Activated CD4-positive, alpha-beta T cell treated with anti-CD3 and anti-CD28 coated beads, Interleukin-2, amount 10 ng/mL, durations not matched to agents 7 days and 5 days (primary cell): Measurements from ENCODE around the gene METTL13. TPM values are rescaled to one million over a fixed set of nuclear protein-coding genes. Genes with fewer than 3 reads are reported as not detected.
"Not testable (repeated sequence)": the region's sequence is repeated elsewhere in the genome, so short reads cannot be mapped to it uniquely, and the experiment has no call there.

Experiments used
- CTCF ChIA-PET: fragments of 350-600 bp; sonication (Branson Sonifier 250); formaldehyde crosslinking; loops from one replicate; lab custom pipeline; 2021; ENCODE audit warnings: antibody characterized with exemption; lab: Charles Lee
- POLR2A ChIA-PET: fragments of 350-600 bp; sonication (Branson Sonifier 250); formaldehyde crosslinking; loops from one replicate; lab custom pipeline; 2021; ENCODE audit warnings: antibody characterized with exemption; lab: Charles Lee
- DNase-seq: peaks from one replicate; pipeline ENCODE4 v3.0.0-alpha.2; 2020
- H3K27ac Mint-ChIP-seq: one replicate; pipeline ENCODE4 v1.8.0; 2021; ENCODE audit warnings: mild to moderate bottlenecking, moderate library complexity, mixed read lengths
- H3K27me3 Mint-ChIP-seq: one replicate; pipeline ENCODE4 v1.8.0; 2021; ENCODE audit warnings: mixed read lengths
- H3K36me3 Mint-ChIP-seq: one replicate; pipeline ENCODE4 v1.8.0; 2021; ENCODE audit warnings: low read depth, mixed read lengths
- H3K4me1 Mint-ChIP-seq: one replicate; pipeline ENCODE4 v1.8.0; 2021; ENCODE audit warnings: mixed read lengths
- H3K4me3 Mint-ChIP-seq: one replicate; pipeline ENCODE4 v1.8.0; 2021; ENCODE audit warnings: mild to moderate bottlenecking, moderate library complexity, mixed read lengths
- H3K9me3 Mint-ChIP-seq: one replicate; pipeline ENCODE4 v1.8.0; 2021; ENCODE audit warnings: mixed read lengths
- total RNA-seq, 2 experiments: library from RNA; stranded (reverse); gene quantifications; one replicate each; pipeline ENCODE4 v1.2.3, GENCODE V29; 2021

METTL13 gene
- total RNA-seq, 2 experiments from 2014 or later, result 40.0 to 40.5 TPM

DNA sequence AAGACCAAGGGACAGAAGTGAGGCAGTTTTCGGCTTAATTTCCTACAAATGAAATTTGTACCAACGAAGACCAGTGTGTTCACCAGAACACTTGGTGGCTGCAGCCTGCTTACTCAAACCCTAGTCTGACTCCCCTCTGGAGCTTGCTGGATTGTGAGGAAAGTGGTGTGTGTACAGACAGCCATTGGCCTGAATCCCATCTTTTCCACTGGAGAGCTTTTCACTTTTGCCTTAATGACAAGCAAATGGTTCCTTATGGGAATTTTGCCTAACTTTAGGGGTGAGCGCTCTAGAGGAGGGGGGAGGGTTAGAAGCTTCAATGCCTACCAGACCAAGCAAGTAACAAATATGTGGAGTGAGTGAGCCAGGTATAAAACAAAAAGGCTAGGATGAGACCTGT, 17.3 kb downstream of the METTL13 start:
- H3K27ac Mint-ChIP-seq, result no peak overlapping the region
- CTCF ChIA-PET, result interaction anchor here (1.0 kb wide), 1 partner anchor 16 kb away, joined by 3 read pairs; no protein-coding TSS in a partner anchor
- peaks cover 40% of the 10 kb centered on the region for H3K36me3 Mint-ChIP-seq
- no peak overlapping the region for H3K4me3 Mint-ChIP-seq
- POLR2A ChIA-PET, result no interaction called here
- DNase-seq, result no peak
- H3K4me1 Mint-ChIP-seq, result peaks cover 14% of the 10 kb centered on the region
- peaks cover 2% of the 10 kb centered on the region for H3K9me3 Mint-ChIP-seq
- H3K27me3 Mint-ChIP-seq, result no peaks in the 10 kb centered on the region

DNA sequence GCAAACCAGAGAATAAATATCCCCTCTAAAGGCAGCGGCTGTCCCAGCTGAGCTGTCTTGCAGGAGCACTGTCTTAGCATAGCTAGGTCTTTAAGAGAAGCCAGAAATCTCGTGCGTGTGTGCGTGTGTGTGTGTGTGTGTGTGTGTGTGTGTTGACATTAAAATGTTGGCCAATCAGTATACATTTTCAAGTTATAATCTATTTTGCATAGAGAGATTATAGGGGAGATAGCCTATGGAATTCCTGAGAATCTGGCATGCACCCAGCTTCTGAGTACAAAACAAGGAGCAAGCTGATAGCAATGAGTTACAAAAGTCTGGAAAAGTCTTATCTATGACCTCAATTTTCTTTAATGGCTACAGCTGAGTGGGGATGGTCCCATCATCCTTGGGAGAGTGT, 17.7 kb downstream of the METTL13 start:
- Mint-ChIP-seq H3K4me1 (peaks cover 10% of the 10 kb centered on the region), H3K9me3 (no peaks in the 10 kb centered on the region), H3K36me3 (peaks cover 36% of the 10 kb centered on the region), H3K27ac (no peak overlapping the region), H3K27me3 (no peaks in the 10 kb centered on the region), H3K4me3 (no peak overlapping the region)
- no peak for DNase-seq
- CTCF ChIA-PET, result interaction anchor here (0.7 to 3.0 kb wide), 4 partner anchors 11 to 60 kb away, joined by 3 to 15 read pairs (median 4); no protein-coding TSS in a partner anchor
- POLR2A ChIA-PET, result no interaction called here

DNA sequence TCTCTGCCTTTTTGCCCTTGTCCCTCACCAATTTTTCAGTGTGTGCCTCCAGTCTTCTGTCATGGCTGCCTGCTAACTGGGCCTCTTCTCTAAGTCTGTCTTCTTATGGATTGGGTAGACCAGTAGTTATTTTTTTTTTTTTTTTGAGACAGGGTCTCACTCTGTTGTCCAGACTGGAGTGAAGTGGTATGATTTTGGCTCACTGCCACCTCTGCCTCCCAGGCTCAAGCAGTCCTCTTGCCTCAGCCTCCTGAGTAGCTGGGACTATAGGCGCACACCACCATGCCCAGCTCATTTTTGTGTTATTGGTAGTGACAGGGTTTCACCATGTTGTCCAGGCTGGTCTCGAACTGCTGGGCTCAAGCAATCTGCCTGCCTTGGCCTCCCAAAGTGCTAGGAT, 18.2 kb downstream of the METTL13 start:
- H3K9me3 Mint-ChIP-seq, H3K4me1 Mint-ChIP-seq, H3K4me3 Mint-ChIP-seq, POLR2A ChIA-PET, H3K27me3 Mint-ChIP-seq, DNase-seq: not testable (repeated sequence)
- CTCF ChIA-PET, result interaction anchor here (0.7 to 3.0 kb wide), 7 partner anchors 11 to 186 kb away, joined by 3 to 15 read pairs (median 5); partner anchors contain the start of gene DNM3
- Mint-ChIP-seq H3K36me3 (peaks cover 31% of the 10 kb centered on the region), H3K27ac (peak overlapping the region; percentile 31)

DNA sequence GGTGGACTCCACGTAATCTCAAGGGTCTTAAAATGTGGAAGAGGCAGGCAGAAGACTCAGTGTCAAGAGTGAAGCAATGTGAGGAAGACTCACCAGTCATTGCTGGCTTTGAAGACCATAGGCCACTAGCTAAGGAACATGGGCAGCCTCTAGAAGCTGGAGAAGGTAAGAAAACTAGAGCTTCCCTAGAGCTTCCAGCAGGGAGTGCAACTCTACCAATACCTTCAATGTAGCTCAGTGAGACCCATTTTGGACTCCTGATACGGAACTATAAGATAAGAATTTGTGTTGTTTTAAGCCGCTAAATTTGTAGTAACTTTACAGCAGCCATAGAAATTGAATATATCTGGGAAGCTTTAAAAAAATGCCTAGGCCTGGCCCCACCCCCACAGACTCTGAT, 18.9 kb downstream of the METTL13 start:
- Mint-ChIP-seq H3K9me3 (no peaks in the 10 kb centered on the region), H3K27ac (no peak overlapping the region), H3K36me3 (peaks cover 26% of the 10 kb centered on the region), H3K27me3 (no peaks in the 10 kb centered on the region), H3K4me1 (peaks cover 4% of the 10 kb centered on the region), H3K4me3 (no peak overlapping the region)
- CTCF ChIA-PET, result interaction anchor here (0.6 to 3.0 kb wide), 13 partner anchors 10 to 580 kb away, joined by 3 to 15 read pairs (median 4); partner anchors contain the start of gene DNM3
- DNase-seq, result no peak
- POLR2A ChIA-PET, result interaction anchor here (0.7 kb wide), 1 partner anchor 1980 kb away, joined by 4 read pairs; no protein-coding TSS in a partner anchor

DNA sequence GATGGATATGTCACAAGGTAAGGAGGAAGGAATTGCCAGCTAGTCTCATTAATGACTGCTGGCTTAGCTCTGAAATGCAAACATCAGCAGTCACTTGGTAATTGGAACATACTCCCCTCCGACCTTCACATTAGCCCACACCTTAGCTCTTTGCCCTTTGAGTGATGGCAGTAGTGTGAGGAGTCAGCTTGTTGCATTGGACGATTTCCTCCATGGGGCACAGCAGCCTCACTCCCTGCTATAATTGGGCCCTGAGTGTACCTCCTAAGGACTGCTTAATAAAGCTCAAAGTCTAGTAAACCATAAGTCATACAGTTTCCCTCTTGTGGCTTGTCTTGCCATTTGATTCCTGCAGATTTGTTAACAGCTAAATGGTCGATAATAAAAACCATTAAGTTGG, 19.4 kb downstream of the METTL13 start:
- POLR2A ChIA-PET, result interaction anchor here (0.7 kb wide), 1 partner anchor 1980 kb away, joined by 4 read pairs; no protein-coding TSS in a partner anchor
- no peaks in the 10 kb centered on the region for H3K27me3 Mint-ChIP-seq
- DNase-seq, result no peak
- H3K27ac Mint-ChIP-seq, result no peak overlapping the region
- no peaks in the 10 kb centered on the region for H3K9me3 Mint-ChIP-seq
- H3K4me3 Mint-ChIP-seq, result no peak overlapping the region
- CTCF ChIA-PET, result interaction anchor here (0.6 to 3.0 kb wide), 14 partner anchors 10 to 580 kb away, joined by 3 to 15 read pairs (median 4); partner anchors contain the start of gene DNM3
- peaks cover 23% of the 10 kb centered on the region for H3K36me3 Mint-ChIP-seq
- H3K4me1 Mint-ChIP-seq, result peaks cover 9% of the 10 kb centered on the region

DNA sequence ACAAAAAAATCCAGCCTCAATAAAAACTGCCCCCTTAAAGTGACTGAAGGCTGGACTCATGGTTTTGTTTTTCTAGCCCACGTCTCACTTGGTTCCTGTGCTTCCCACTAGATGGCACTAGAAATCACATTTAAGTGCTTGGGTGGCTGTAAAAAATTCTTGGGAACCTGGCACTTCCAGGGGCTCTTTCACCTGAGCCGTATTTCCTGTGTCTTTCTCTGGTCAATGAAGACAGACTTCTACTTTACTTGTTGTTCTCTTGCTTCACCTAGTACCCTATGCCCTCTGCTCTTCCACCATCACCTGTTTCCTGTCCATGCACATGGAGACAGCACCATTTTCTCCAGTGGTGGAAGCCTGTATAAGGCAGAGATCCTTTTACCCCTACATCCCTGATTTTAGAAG, 20.0 kb downstream of the METTL13 start:
- Mint-ChIP-seq H3K4me1 (peaks cover 10% of the 10 kb centered on the region), H3K4me3 (no peak overlapping the region), H3K27me3 (no peaks in the 10 kb centered on the region), H3K9me3 (no peaks in the 10 kb centered on the region), H3K27ac (no peak overlapping the region), H3K36me3 (peaks cover 17% of the 10 kb centered on the region)
- ChIA-PET CTCF (interaction anchor here (0.5 to 3.0 kb wide), 13 partner anchors 9 to 469 kb away, joined by 3 to 15 read pairs (median 4); no protein-coding TSS in a partner anchor), POLR2A (no interaction called here)
- DNase-seq, result no peak

DNA sequence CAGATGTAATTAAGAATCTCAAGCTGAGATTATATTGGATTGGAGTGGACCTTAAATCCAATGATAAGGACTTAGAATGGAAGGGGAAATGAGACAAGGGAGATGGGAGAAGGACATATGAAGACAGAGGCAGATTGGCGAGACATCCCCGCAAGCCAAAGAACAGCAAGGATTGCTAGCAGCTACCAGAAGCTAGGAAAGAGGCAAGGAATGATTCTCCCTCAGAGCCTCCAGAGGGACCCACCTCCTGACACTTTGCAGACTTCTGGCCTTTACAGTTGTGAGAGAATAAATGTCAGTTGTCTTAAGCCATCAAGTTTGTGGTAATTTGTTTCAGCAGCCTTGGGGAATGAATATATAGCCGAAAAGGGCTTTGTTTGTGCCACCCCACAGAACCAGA, 20.7 kb downstream of the METTL13 start:
- POLR2A ChIA-PET, result interaction anchor here (0.9 kb wide), 1 partner anchor 13 kb away, joined by 3 read pairs; no protein-coding TSS in a partner anchor
- Mint-ChIP-seq H3K4me1 (peaks cover 12% of the 10 kb centered on the region), H3K4me3 (no peak overlapping the region), H3K27ac (no peak overlapping the region), H3K9me3 (no peaks in the 10 kb centered on the region), H3K27me3 (no peaks in the 10 kb centered on the region), H3K36me3 (peaks cover 10% of the 10 kb centered on the region)
- no peak for DNase-seq
- CTCF ChIA-PET, result interaction anchor here (0.8 to 3.0 kb wide), 9 partner anchors 8 to 196 kb away, joined by 3 to 15 read pairs (median 4); no protein-coding TSS in a partner anchor

DNA sequence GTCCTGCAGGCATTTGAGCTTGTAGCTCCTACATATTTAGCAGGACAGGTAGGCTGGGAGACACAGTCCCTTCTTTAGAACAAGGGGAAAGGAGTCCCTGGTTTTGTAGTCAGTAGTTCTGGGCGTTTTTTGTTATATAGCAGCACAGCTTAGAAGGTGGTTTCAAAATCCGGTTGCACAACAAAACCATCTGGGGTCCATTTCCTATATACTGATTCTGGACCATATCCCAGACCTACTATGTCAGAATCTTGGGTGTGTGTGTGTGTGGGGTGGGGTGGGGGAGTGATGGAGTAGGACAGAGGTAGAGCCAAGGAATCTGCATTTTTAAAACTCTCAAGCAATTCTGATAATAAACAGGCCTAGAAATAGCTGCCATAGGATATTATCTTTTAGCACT, 21.6 kb downstream of the METTL13 start:
- H3K4me1 Mint-ChIP-seq, result peaks cover 12% of the 10 kb centered on the region
- POLR2A ChIA-PET, result interaction anchor here (0.8 kb wide), 1 partner anchor 97 kb away, joined by 3 read pairs; no protein-coding TSS in a partner anchor
- H3K4me3 Mint-ChIP-seq, result no peak overlapping the region
- H3K36me3 Mint-ChIP-seq, result peaks cover 4% of the 10 kb centered on the region
- H3K9me3 Mint-ChIP-seq, result no peaks in the 10 kb centered on the region
- H3K27ac Mint-ChIP-seq, result no peak overlapping the region
- H3K27me3 Mint-ChIP-seq, result no peaks in the 10 kb centered on the region
- CTCF ChIA-PET, result interaction anchor here (0.9 to 2.2 kb wide), 5 partner anchors 13 to 62 kb away, joined by 3 to 7 read pairs (median 4); no protein-coding TSS in a partner anchor
- no peak for DNase-seq

DNA sequence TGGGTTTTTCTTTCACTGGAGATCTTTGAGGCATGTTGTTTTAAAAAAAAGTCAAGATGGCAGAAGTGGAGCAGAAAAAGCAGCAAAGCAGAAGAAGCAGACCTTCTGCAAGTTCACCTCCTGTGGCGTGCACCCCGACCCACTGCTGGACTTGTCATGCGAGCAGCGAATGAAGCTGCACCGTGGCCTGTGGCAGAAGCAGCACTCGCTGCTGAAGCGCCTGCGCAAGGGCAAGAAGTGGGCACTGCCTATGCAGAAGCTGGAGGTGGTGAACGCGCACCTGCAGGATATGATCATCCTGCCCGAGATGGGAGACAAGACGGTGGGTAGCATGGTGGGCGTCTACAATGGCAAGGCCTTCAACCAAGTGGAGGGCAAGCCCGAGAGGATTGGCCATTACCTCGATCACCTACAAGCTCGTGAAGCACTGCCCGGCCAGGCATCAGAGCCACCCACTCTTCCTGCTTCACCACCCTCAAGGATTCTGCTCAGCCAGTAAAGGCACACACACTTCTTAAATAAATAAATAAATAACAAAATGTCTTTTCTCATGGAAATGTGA, 22.1 kb downstream of the METTL13 start:
- H3K4me3 Mint-ChIP-seq, result no peak overlapping the region
- H3K36me3 Mint-ChIP-seq, result peaks cover under 1% of the 10 kb centered on the region
- ChIA-PET CTCF (interaction anchor here (0.9 to 2.7 kb wide), 6 partner anchors 12 to 181 kb away, joined by 3 to 12 read pairs (median 6); no protein-coding TSS in a partner anchor), POLR2A (interaction anchor here (0.8 kb wide), 1 partner anchor 96 kb away, joined by 3 read pairs; no protein-coding TSS in a partner anchor)
- H3K27me3 Mint-ChIP-seq, result no peaks in the 10 kb centered on the region
- no peak for DNase-seq
- no peak overlapping the region for H3K27ac Mint-ChIP-seq
- peaks cover 12% of the 10 kb centered on the region for H3K4me1 Mint-ChIP-seq
- no peaks in the 10 kb centered on the region for H3K9me3 Mint-ChIP-seq

DNA sequence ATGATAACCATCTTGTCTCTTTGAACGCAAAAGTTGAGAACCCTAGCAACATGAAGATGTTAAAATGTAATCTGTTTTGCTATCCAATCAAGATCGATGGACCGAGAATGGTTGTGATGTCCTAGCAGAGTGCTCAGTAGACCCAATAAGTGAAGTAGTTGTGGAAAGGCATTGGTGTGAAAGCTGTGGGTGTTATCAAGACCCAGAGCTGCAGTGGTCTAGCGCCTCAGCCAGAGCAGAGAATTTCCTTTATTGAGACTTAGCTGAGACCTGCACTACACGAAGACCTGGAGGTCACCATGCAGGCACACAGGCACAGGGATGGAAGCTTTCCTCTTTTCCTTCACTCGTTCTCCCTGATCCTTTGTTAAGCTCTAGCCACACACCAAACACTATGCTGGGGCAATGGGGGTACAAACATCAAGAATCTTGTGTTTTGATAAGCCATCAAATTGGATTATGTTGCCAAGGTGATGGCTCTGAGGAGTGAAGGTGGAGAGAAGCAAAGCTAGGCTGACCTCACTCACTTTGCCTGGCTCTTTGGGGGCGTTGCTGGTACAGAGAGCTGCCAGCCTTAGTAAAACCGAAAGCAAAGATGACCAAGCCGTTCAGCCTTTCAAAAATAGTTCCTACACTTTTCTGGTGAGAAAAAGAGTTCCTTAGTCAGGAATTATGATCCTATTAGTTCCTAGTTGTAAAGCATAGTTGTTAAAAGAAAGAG, 24.1 kb downstream of the METTL13 start:
- ChIA-PET CTCF (interaction anchor here (0.9 to 2.7 kb wide), 5 partner anchors 10 to 179 kb away, joined by 3 to 12 read pairs (median 4); no protein-coding TSS in a partner anchor), POLR2A (no interaction called here)
- Mint-ChIP-seq H3K4me1 (peaks cover 12% of the 10 kb centered on the region), H3K9me3 (no peaks in the 10 kb centered on the region), H3K4me3 (no peak overlapping the region), H3K27ac (no peak overlapping the region), H3K27me3 (no peaks in the 10 kb centered on the region), H3K36me3 (no peaks in the 10 kb centered on the region)
- no peak for DNase-seq

DNA sequence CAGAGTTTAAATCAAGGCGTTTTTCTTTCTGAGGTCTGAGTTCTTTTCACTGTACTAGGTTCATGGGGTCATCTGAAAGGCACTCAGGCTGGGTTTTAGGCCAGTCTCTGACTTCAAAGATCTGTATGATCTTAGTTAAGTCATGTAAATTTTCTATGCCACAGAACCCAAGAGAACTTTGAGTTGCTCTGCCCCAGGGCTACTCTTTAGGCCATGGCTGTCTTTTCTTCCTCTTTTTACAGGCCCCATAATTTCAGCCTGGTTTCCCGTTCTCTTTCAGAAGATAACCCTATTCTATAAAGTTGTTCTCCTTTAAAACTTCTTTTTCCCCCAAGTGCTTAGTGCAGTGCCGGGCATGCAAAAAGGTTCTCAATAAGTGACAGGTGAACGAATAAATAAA, 26.1 kb downstream of the METTL13 start:
- no peaks in the 10 kb centered on the region for H3K9me3 Mint-ChIP-seq
- no peak for DNase-seq
- H3K27ac Mint-ChIP-seq, result no peak overlapping the region
- ChIA-PET CTCF (interaction anchor here (1.1 to 2.5 kb wide), 2 partner anchors 10 to 163 kb away, joined by 5 to 10 read pairs; no protein-coding TSS in a partner anchor), POLR2A (no interaction called here)
- H3K27me3 Mint-ChIP-seq, result no peaks in the 10 kb centered on the region
- no peaks in the 10 kb centered on the region for H3K36me3 Mint-ChIP-seq
- H3K4me3 Mint-ChIP-seq, result no peak overlapping the region
- peaks cover 8% of the 10 kb centered on the region for H3K4me1 Mint-ChIP-seq

DNA sequence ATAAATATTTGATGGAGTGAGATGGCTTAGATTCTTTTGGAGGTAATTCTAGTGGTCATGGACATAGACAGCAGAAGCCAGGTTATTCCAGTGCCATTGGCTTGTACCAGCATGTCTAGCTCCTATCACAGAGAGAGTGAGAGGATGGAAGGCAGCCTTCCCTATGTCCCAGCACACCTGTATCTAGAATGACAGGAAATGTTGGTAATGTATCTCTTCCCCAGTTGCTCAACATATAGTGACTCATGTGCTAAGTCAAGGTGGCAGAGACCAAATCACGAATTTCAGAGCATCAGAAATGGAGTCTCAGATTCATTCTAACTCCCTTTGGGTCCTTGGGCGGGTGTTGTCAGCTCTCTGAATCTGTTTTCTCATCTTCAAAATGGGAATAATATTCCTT, 28.4 kb downstream of the METTL13 start:
- Mint-ChIP-seq H3K4me1 (peaks cover 12% of the 10 kb centered on the region), H3K27ac (no peak overlapping the region), H3K4me3 (no peak overlapping the region), H3K36me3 (no peaks in the 10 kb centered on the region), H3K9me3 (no peaks in the 10 kb centered on the region), H3K27me3 (no peaks in the 10 kb centered on the region)
- POLR2A ChIA-PET, result no interaction called here
- no peak for DNase-seq
- CTCF ChIA-PET, result interaction anchor here (1.0 to 4.1 kb wide), 2 partner anchors 9 to 10 kb away, joined by 3 to 15 read pairs; no protein-coding TSS in a partner anchor
